Measurements from ENCODE around the gene GATAD2B.
"Not testable (repeated sequence)": the region's sequence is repeated elsewhere in the genome, so short reads cannot be mapped to it uniquely, and the experiment has no call there.

GATAD2B gene

DNA sequence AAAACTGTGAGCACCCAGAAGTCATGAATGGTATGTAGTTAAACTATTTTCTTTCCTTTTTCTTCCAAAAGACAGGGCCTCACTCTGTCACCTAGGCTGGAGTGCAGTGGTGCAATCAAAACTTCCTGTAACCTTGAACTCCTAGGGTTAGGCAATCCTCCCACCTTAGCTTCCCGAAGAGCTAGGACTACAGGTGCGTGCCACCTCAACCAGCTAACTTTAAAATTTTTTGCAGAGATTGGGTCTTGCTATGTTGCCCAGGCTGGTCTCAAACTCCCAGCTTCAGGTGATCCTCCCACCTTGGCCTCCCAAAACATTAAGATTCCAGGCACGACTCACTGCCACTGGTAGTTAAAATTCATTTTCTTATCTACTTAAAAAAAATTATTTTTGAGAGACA is 62.5 kb downstream of the GATAD2B start:
- no peak for TF ChIP-seq CTCF (IDR thresholded peaks at IDR 0.05; ENCODE audit: low read depth, low read length)
- DNase-seq (ENCODE audit: extremely low read depth, low read depth) = no peak

DNA sequence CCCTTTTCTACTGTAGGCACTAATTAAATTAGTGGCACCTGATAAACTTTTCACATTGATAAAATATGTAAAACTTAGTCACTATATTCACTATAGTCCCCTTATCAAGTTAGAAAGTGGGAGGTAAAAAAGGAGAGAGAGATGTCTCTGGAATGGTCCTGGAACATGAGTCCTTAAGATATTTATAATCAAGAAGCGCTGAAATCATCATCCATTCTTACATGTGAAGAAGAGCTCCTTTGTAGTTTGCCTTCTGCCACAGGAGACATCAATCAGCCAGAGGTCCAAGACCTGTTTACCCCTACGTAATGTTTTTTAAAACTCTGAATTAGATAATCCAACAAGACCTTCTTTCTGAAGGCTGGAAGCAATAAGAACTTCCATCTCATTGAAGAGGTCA is 65.3 kb downstream of the GATAD2B start:
- no peak for DNase-seq (ENCODE audit: extremely low read depth, low read depth)
- TF ChIP-seq CTCF (IDR thresholded peaks at IDR 0.05; ENCODE audit: low read depth, low read length) = no peak

- no peak for DNase-seq (ENCODE audit: extremely low read depth, low read depth)
- no peak for TF ChIP-seq CTCF (IDR thresholded peaks at IDR 0.05; ENCODE audit: low read depth, low read length)
These were observed 66.0 kb downstream of the GATAD2B start for GRCh38 chr1:153856763-153857162.

DNA sequence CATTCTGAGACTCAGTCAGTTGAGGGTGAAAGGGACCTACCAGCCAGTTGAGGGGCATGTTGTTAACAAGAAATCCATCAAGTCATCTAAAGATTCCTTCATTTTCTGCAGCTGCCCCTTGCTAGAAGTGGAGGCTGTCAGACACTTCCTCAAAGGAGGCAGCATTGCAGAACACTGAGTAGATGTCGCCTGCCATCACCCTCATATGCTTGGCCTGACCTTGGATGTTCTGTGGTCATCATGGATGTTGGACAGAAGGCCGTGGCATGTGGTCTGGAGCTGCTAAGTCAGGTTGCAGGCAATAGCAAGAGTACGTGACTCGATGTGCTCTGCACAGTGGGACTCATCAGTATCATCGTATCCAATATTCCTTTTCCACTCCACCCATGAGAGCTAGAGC is 70.6 kb downstream of the GATAD2B start:
- no peak for DNase-seq (ENCODE audit: extremely low read depth, low read depth)
- TF ChIP-seq CTCF (IDR thresholded peaks at IDR 0.05; ENCODE audit: low read depth, low read length) = no peak

DNA sequence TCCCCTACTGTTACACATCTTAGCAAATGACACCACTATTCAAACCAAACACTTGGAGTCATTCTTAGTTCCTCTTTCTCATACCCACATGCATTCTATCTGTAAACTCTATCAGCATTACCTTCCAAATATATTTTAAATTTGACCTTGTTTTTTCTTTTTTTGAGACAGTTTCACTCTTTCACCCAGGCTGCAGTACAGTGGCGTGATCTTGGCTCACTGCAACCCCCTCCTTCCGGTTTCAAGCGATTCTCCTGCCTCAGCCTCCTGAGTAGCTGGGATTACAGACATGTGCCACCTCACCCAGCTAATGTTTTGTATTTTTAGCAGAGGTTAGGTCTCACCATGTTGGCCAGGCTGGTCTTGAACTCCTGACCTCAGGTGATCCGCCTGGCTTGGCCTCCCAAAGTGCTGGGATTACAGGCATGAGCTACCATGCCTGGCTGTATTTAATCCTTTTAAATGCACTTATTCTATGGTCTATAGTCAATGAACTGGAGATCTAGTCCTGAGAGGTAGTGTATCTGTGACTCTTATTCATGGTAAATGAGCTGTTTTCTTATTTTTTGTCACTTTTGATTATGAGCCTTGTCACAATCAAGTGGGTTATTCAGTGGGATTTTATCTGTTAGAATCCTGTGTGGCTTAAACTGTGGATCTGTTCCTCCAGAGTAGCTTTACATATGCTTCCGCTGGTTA is 73.1 kb downstream of the GATAD2B start:
- no peak for TF ChIP-seq CTCF (IDR thresholded peaks at IDR 0.05; ENCODE audit: low read depth, low read length)
- DNase-seq (ENCODE audit: extremely low read depth, low read depth) = no peak

- TF ChIP-seq CTCF (IDR thresholded peaks at IDR 0.05; ENCODE audit: low read depth, low read length) = no peak
- DNase-seq (ENCODE audit: extremely low read depth, low read depth) = no peak
These were observed 74.0 kb downstream of the GATAD2B start for GRCh38 chr1:153848805-153849204.

DNA sequence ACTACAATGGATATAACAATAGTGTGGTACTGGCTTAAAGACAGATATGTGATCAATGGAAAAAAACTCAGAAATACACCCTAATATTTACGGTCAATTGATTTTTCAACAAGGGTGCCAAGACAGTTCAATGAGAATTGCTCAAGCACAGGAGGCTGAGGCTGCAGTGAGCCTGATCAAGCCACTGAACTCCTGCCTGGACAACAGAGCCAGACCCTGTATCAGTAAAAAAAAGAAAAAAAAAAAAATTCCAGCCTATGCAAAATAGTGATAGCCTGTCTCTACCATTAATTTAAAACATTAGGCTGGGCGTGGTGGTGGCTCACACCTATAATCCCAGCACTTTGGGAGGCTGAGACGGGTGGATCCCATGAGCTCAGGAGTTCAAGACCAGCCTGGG is 77.6 kb downstream of the GATAD2B start:
- DNase-seq (ENCODE audit: extremely low read depth, low read depth) = no peak
- TF ChIP-seq CTCF (IDR thresholded peaks at IDR 0.05; ENCODE audit: low read depth, low read length) = no peak

GRCh38 chr1:153844349-153844748 is 78.4 kb downstream of the GATAD2B start:
- not testable (repeated sequence) for DNase-seq (ENCODE audit: extremely low read depth, low read depth)
